Left ventricle myocardium inferior (tissue), 1 donor: Measurements from ENCODE around the gene EIF4B. TPM values are rescaled to one million over a fixed set of nuclear protein-coding genes. Genes with fewer than 3 reads are reported as not detected.
A peak's percentile ranks its signal among the peaks of the same experiment; 100 is the strongest.

Experiments
- DNase-seq: peaks from one replicate; pipeline ENCODE4 v3.0.0-alpha.2; 2020
- H3K27ac ChIP-seq: fragments of 200-600 bp; replicated peaks from 2 replicates; pipeline ENCODE4 v1.8.0; 2021
- H3K27me3 ChIP-seq: fragments of 200-600 bp; 2 replicates; pipeline ENCODE4 v1.8.0; 2021; ENCODE audit warnings: low read depth
- H3K36me3 ChIP-seq: fragments of 200-600 bp; 2 replicates; pipeline ENCODE4 v1.8.0; 2021
- H3K4me1 ChIP-seq: fragments of 200-600 bp; 2 replicates; pipeline ENCODE4 v1.8.0; 2021
- H3K4me3 ChIP-seq: fragments of 200-600 bp; 2 replicates; pipeline ENCODE4 v1.8.0; 2021; ENCODE audit warnings: mild to moderate bottlenecking, moderate library complexity
- H3K9me3 ChIP-seq: fragments of 200-600 bp; replicated peaks from 2 replicates; pipeline ENCODE4 v1.8.0; 2021
- intact Hi-C: fragments of 100-400 bp; cut with micrococcal nuclease; formaldehyde crosslinking; loops from one replicate; pipeline ENCODE4 v1.11.0; 2022
- total RNA-seq: library from RNA; stranded (reverse); fragmentation: NEBNext Ultra II Directional; extraction: Animal tissue kit (Norgen Biotek cat#: 25700); gene quantifications from one replicate; pipeline ENCODE4 v1.2.1, GENCODE V29; 2021
- TF ChIP-seq, protein P1 (sequence below): fragments of 200-600 bp; IDR thresholded peaks from 2 replicates; pipeline ENCODE4 v1.8.0; 2021; ENCODE audit warnings: antibody characterized with exemption, mild to moderate bottlenecking, borderline replicate concordance
- donor health status: DM: no; HTN: yes; CAD: no; lungs with severe emphysema.

The EIF4B gene
- total RNA-seq, 1 donor from 2014 or later: 390 TPM

DNA sequence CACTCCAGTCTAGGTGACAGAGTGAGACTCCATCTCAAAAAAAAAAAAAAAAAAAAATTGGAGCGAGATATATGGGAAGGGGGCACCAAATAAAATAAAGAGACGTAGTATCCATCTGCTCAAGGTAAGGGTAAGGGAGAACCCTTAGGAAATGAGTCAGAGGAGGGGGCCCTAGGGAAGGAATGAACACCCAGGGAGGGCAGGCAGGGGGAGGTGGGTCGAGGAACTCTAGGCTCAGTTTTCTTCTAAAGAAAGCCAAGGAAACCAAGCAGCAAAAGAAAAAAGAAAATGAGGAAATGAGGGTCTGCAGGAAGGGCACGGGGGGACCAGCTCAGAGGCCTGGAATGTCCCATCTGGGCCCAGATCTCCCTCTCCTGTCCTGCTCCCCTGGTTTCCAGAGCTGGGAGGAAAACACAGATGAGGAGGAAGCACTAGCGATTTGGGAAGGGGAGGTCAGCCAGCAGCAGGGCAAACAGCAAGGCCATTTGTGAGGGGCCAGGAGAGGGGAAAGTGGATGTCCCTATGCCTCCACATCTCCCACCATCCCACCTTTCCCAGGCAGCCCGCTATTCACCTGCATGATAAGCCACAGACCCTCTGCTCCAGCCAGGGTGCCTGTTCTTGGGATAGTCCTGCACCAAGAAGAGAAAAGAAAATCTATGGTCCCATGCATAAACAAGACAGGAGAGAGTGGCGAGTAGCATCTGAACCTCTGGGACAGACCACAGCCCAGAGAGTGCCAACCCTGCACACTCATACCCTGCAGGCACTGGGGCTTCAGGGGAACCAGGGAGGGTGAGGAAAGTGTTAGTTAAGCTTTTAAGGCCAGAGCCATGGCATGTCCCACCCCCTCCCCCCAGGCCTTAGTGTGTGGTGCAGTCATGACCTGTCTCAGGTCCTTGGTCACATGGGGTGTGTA is 61.1 kb downstream of the EIF4B start:
- Histone ChIP-seq H3K4me1 (peaks cover 100% of the 10 kb centered on the region), H3K4me3 (no peak overlapping the region), H3K27me3 (no peaks in the 10 kb centered on the region), H3K36me3 (peaks cover 39% of the 10 kb centered on the region), H3K27ac (peak overlapping the region; percentile 100), H3K9me3 (no peaks in the 10 kb centered on the region)
- TF ChIP-seq, protein P1, sequence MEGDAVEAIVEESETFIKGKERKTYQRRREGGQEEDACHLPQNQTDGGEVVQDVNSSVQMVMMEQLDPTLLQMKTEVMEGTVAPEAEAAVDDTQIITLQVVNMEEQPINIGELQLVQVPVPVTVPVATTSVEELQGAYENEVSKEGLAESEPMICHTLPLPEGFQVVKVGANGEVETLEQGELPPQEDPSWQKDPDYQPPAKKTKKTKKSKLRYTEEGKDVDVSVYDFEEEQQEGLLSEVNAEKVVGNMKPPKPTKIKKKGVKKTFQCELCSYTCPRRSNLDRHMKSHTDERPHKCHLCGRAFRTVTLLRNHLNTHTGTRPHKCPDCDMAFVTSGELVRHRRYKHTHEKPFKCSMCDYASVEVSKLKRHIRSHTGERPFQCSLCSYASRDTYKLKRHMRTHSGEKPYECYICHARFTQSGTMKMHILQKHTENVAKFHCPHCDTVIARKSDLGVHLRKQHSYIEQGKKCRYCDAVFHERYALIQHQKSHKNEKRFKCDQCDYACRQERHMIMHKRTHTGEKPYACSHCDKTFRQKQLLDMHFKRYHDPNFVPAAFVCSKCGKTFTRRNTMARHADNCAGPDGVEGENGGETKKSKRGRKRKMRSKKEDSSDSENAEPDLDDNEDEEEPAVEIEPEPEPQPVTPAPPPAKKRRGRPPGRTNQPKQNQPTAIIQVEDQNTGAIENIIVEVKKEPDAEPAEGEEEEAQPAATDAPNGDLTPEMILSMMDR: no peak
- DNase-seq: no peak
- intact Hi-C loops: loop anchor here (5.0 kb wide), 2 partner anchors 35 to 130 kb away; partner anchors contain the start of gene SOAT2

GRCh38 chr12:53067993-53068770 is 61.9 kb downstream of the EIF4B start:
- H3K4me1 ChIP-seq: peaks cover 100% of the 10 kb centered on the region
- H3K4me3 ChIP-seq: no peak overlapping the region
- H3K27ac ChIP-seq: peak overlapping the region; percentile 100

DNA sequence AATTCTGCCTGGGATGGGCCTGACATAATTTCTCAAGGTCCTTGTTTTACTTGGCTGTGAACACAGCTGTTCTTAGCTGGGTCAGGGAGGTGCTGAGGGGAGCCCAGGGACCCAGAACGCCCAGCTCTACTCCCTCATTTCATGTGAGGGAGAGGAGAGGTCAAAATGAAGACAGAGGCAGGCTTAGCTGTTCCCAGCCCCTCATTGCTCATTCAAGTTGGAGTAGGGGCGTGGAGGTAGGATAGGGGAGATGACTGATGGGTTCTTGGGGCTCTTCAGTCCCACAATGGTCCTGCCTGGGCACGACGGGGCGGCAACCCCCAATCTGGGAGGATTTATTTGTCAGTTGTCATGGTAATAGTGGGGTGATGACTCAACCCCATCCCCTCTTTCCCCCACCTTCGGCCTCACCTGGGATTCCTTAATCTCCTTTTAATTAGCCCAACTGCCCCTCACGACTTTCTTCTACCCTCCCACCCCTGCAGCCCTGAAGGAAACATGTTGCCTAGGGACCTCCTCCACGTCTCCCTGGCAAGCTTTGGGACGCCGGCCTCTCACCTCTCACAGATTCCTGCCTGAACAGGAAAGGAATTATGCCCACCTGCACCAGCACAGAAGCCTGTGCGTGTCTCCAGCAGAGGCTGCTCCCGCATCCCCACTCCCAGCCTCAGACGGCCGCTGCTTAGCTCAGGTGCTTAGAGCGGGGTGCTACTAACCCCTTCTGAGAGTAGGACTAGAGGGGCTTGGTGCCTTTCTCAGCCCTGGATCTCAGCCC is 62.7 kb downstream of the EIF4B start:
- H3K9me3 ChIP-seq: no peaks in the 10 kb centered on the region
- intact Hi-C loops: loop anchor here (5.0 kb wide), 2 partner anchors 33 to 128 kb away; partner anchors contain the start of gene SOAT2
- H3K36me3 ChIP-seq: peaks cover 22% of the 10 kb centered on the region
- DNase-seq: no peak
- no peak overlapping the region for H3K4me3 ChIP-seq
- peak overlapping the region; percentile 100 for H3K27ac ChIP-seq
- no peaks in the 10 kb centered on the region for H3K27me3 ChIP-seq
- peaks cover 99% of the 10 kb centered on the region for H3K4me1 ChIP-seq
- TF ChIP-seq, protein P1: no peak

More at GRCh38 chr12:53067993-53068770, 61.9 kb downstream of the EIF4B start:
- no peaks in the 10 kb centered on the region for H3K27me3 ChIP-seq
- H3K36me3 ChIP-seq: peaks cover 30% of the 10 kb centered on the region
- no peak for DNase-seq
- no peaks in the 10 kb centered on the region for H3K9me3 ChIP-seq
- intact Hi-C loops: loop anchor here (5.0 kb wide), 2 partner anchors 34 to 129 kb away; partner anchors contain the start of gene SOAT2
- TF ChIP-seq, protein P1: no peak

GRCh38 chr12:53069621-53070410 is 63.6 kb downstream of the EIF4B start:
- H3K27ac ChIP-seq: peak overlapping the region; percentile 100
- peaks cover 26% of the 10 kb centered on the region for H3K36me3 ChIP-seq
- DNase-seq: peak; percentile 55
- H3K4me3 ChIP-seq: no peak overlapping the region
- peaks cover 99% of the 10 kb centered on the region for H3K4me1 ChIP-seq
- H3K27me3 ChIP-seq: no peaks in the 10 kb centered on the region
- intact Hi-C loops: loop anchor here (5.0 kb wide), 2 partner anchors 32 to 127 kb away; partner anchors contain the start of gene SOAT2
- no peaks in the 10 kb centered on the region for H3K9me3 ChIP-seq
- TF ChIP-seq, protein P1: no peak
